Peyer's patch (tissue), 4 donors: ENCODE results near the gene HAPLN2. TPM values are rescaled to one million over a fixed set of nuclear protein-coding genes. Genes with fewer than 3 reads are reported as not detected.

ENCODE experiments used
- DNase-seq, 3 donors: peaks; one replicate each; pipeline ENCODE4 v3.0.0-alpha.2; 2017 to 2019
- H3K27ac ChIP-seq, 4 donors: fragments of 200-600 bp; sonication (generic); one replicate each; pipeline ENCODE4 v1.5.1; 2016 to 2019
- H3K27me3 ChIP-seq, 2 donors: fragments of 200-600 bp; sonication (generic); one replicate each; pipeline ENCODE4 v1.5.1; 2019
- H3K36me3 ChIP-seq, 3 donors: fragments of 200-600 bp; sonication (generic); one replicate each; pipeline ENCODE4 v1.5.1; 2016 to 2019
- H3K4me1 ChIP-seq, 4 donors: fragments of 200-600 bp; sonication (generic); one replicate each; pipeline ENCODE4 v1.5.1; 2016 to 2019
- H3K4me3 ChIP-seq, 4 donors: fragments of 200-600 bp; sonication (generic); 1 replicate in 3 of 4; 2 replicates in 1 of 4; pipeline ENCODE4 v1.5.1; 2016 to 2019; ENCODE audit warnings: mild to moderate bottlenecking in 1 of 4
- H3K9me3 ChIP-seq, 4 donors: fragments of 200-600 bp; sonication (generic); one replicate each; pipeline ENCODE4 v1.5.1; 2016 to 2019; ENCODE audit warnings: mild to moderate bottlenecking in 1 of 4
- CTCF ChIP-seq, 6 experiments: fragments of 450-650 bp in 4 of 6; fragments of 200-600 bp in 2 of 6; sonication (generic) in 1 of 6; IDR thresholded peaks; one replicate each; pipeline ENCODE4 v1.5.1; 2017 to 2019; ENCODE audit warnings: antibody characterized with exemption in 6 of 6, mild to moderate bottlenecking in 3 of 6, moderate library complexity in 1 of 6
- POLR2A ChIP-seq, 2 donors: fragments of 450-650 bp; IDR thresholded peaks; one replicate each; pipeline ENCODE4 v1.5.1; 2017; ENCODE audit warnings: antibody characterized with exemption in 2 of 2, mild to moderate bottlenecking in 2 of 2, moderate library complexity in 2 of 2
- total RNA-seq, 4 donors: library from RNA; depleted of rRNA; stranded (reverse); fragments of >200 nt; gene quantifications; one replicate each; pipeline ENCODE4 v1.1.0, GENCODE V29; 2016

Gene HAPLN2
- total RNA-seq, 4 donors from 2014 or later: 1.9 to 2.2 (median 2.1) TPM; not detected in 1

GRCh38 chr1:156632355-156632754, 13.1 kb downstream of the HAPLN2 start:
- Histone ChIP-seq H3K4me3 (no peak overlapping the region), H3K9me3 (no peaks in the 10 kb centered on the region), H3K4me1 (no peaks in the 10 kb centered on the region), H3K27me3 (no peaks in the 10 kb centered on the region), H3K36me3 (no peaks in the 10 kb centered on the region), H3K27ac (no peak overlapping the region)
- DNase-seq: no peak
- TF ChIP-seq CTCF (IDR thresholded peaks at IDR 0.05): no peak

- Histone ChIP-seq H3K4me1 (peaks cover 0 to 15% (median 11%) of the 10 kb centered on the region in 4 donors), H3K36me3 (no peaks in the 10 kb centered on the region), H3K9me3 (no peaks in the 10 kb centered on the region), H3K27ac (no peak overlapping the region), H3K4me3 (no peak overlapping the region), H3K27me3 (peaks cover 0 to 17% of the 10 kb centered on the region in 2 donors)
- TF ChIP-seq POLR2A (IDR thresholded peaks at IDR 0.05): no peak
- TF ChIP-seq CTCF (IDR thresholded peaks at IDR 0.05): no peak
- DNase-seq: no peak
Measured at GRCh38 chr1:156638189-156638985, 19.2 kb downstream of the HAPLN2 start.

- DNase-seq: no peak
- peaks cover 0 to 15% (median 11%) of the 10 kb centered on the region in 4 donors for H3K4me1 ChIP-seq
- H3K9me3 ChIP-seq: no peaks in the 10 kb centered on the region
- no peak for TF ChIP-seq POLR2A (IDR thresholded peaks at IDR 0.05)
- no peak for TF ChIP-seq CTCF (IDR thresholded peaks at IDR 0.05)
- peaks cover 0 to 17% of the 10 kb centered on the region in 2 donors for H3K27me3 ChIP-seq
- no peaks in the 10 kb centered on the region for H3K36me3 ChIP-seq
- no peak overlapping the region for H3K4me3 ChIP-seq
- no peak overlapping the region for H3K27ac ChIP-seq
Measured at GRCh38 chr1:156639601-156640101, 20.4 kb downstream of the HAPLN2 start.

GRCh38 chr1:156640842-156641706, 21.9 kb downstream of the HAPLN2 start:
- H3K27ac ChIP-seq: no peak overlapping the region
- no peak for DNase-seq
- peaks cover 0 to 15% (median 11%) of the 10 kb centered on the region in 4 donors for H3K4me1 ChIP-seq
- no peaks in the 10 kb centered on the region for H3K36me3 ChIP-seq
- H3K4me3 ChIP-seq: peak overlapping the region in 2 of 4 donors; percentile 41 to 42
- no peaks in the 10 kb centered on the region for H3K9me3 ChIP-seq
- H3K27me3 ChIP-seq: peaks cover 0 to 17% of the 10 kb centered on the region in 2 donors
- no peak for TF ChIP-seq CTCF (IDR thresholded peaks at IDR 0.05)
- no peak for TF ChIP-seq POLR2A (IDR thresholded peaks at IDR 0.05)

GRCh38 chr1:156641761-156642264, 22.6 kb downstream of the HAPLN2 start, which contains the start of gene BCAN:
BCAN (plus strand) TSS chr1:156642117; CDS start chr1:156646055, 3,938 bp downstream.
- H3K27ac ChIP-seq: no peak within 1 kb of the TSS
- H3K9me3 ChIP-seq: no peaks in the 10 kb centered on the region
- peaks cover 0 to 15% (median 11%) of the 10 kb centered on the region in 4 donors for H3K4me1 ChIP-seq
- no peak for DNase-seq
- H3K36me3 ChIP-seq: no peaks in the 10 kb centered on the region
- TF ChIP-seq POLR2A (IDR thresholded peaks at IDR 0.05): no peak
- TF ChIP-seq CTCF (IDR thresholded peaks at IDR 0.05): no peak
- H3K4me3 ChIP-seq: peak within 1 kb of the TSS; percentile 16 to 43 (median 42)
- H3K27me3 ChIP-seq: peaks cover 0 to 17% of the 10 kb centered on the region in 2 donors
